ENCODE results near the gene RGS6.

The RGS6 gene

GRCh38 chr14:72099566-72099965, 167.3 kb downstream of the RGS6 start:
- no peak for TF ChIP-seq CTCF (IDR thresholded peaks at IDR 0.05; ENCODE audit: extremely low read depth, insufficient read depth, missing control alignments)
- in situ Hi-C loops (cut with MboI; ENCODE audit: low pct_unique_long_range_greater_than_20kb, low sequenced_read_pairs, unreplicated experiment), result no loop called here
- DNase-seq (ENCODE audit: low spot score), result no peak

GRCh38 chr14:72104011-72104613, 171.9 kb downstream of the RGS6 start:
- DNase-seq (ENCODE audit: low spot score), result peak; percentile 21
- in situ Hi-C loops (cut with MboI; ENCODE audit: low pct_unique_long_range_greater_than_20kb, low sequenced_read_pairs, unreplicated experiment), result no loop called here
- peak; percentile 78 for TF ChIP-seq CTCF (IDR thresholded peaks at IDR 0.05; ENCODE audit: extremely low read depth, insufficient read depth, missing control alignments)

GRCh38 chr14:72111911-72112310, 179.7 kb downstream of the RGS6 start:
- in situ Hi-C loops (cut with MboI; ENCODE audit: low pct_unique_long_range_greater_than_20kb, low sequenced_read_pairs, unreplicated experiment), result no loop called here
- no peak for DNase-seq (ENCODE audit: low spot score)
- no peak for TF ChIP-seq CTCF (IDR thresholded peaks at IDR 0.05; ENCODE audit: extremely low read depth, insufficient read depth, missing control alignments)

- no peak for DNase-seq (ENCODE audit: low spot score)
- no peak for TF ChIP-seq CTCF (IDR thresholded peaks at IDR 0.05; ENCODE audit: extremely low read depth, insufficient read depth, missing control alignments)
Observed at GRCh38 chr14:72118841-72119240, 186.6 kb downstream of the RGS6 start.

GRCh38 chr14:72120315-72120714, 188.1 kb downstream of the RGS6 start:
- no peak for DNase-seq (ENCODE audit: low spot score)
- in situ Hi-C loops (cut with MboI; ENCODE audit: low pct_unique_long_range_greater_than_20kb, low sequenced_read_pairs, unreplicated experiment), result no loop called here
- TF ChIP-seq CTCF (IDR thresholded peaks at IDR 0.05; ENCODE audit: extremely low read depth, insufficient read depth, missing control alignments), result no peak

More at GRCh38 chr14:72118841-72119240, 186.6 kb downstream of the RGS6 start:
- in situ Hi-C loops (cut with MboI; ENCODE audit: low pct_unique_long_range_greater_than_20kb, low sequenced_read_pairs, unreplicated experiment), result no loop called here

- no peak for DNase-seq (ENCODE audit: low spot score)
- in situ Hi-C loops (cut with MboI; ENCODE audit: low pct_unique_long_range_greater_than_20kb, low sequenced_read_pairs, unreplicated experiment), result no loop called here
- TF ChIP-seq CTCF (IDR thresholded peaks at IDR 0.05; ENCODE audit: extremely low read depth, insufficient read depth, missing control alignments), result no peak
Observed at GRCh38 chr14:72123755-72124154, 191.5 kb downstream of the RGS6 start.

Data from GM13977 (cell line).